Inflammatory macrophage treated with lipopolysaccharide for 1 hour (primary cell): Measurements from ENCODE around the gene FAM83D.

ENCODE experiments used
- DNase-seq, 2 donors: peaks; one replicate each; pipeline ENCODE4 v3.0.0-alpha.2; 2020 to 2022

Gene FAM83D

GRCh38 chr20:38895098-38895949, 30.9 kb upstream of the FAM83D start:
- DNase-seq = no peak

- DNase-seq = no peak
Observed at GRCh38 chr20:38896009-38896594, 30.1 kb upstream of the FAM83D start.

DNA sequence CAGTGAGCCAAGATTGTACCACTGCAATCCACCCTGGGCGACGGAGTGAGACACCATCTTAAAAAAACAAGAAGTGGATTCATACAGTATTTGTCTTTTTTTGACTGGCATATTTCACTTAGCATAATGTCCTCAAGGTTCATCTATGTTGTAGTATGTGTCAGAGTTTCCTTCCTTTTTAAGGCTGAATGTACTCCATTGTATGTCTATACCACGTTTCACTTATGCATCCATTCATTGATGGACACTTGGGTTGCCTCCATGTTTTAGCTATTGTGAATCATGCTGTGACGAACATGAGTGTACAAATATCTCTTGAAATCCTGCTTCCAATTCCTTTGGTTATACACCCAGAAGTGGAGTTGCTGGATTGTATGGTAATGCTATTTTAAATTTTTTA, 28.9 kb upstream of the FAM83D start:
- no peak for DNase-seq

GRCh38 chr20:38900606-38901005, 25.6 kb upstream of the FAM83D start:
- no peak for DNase-seq

DNA sequence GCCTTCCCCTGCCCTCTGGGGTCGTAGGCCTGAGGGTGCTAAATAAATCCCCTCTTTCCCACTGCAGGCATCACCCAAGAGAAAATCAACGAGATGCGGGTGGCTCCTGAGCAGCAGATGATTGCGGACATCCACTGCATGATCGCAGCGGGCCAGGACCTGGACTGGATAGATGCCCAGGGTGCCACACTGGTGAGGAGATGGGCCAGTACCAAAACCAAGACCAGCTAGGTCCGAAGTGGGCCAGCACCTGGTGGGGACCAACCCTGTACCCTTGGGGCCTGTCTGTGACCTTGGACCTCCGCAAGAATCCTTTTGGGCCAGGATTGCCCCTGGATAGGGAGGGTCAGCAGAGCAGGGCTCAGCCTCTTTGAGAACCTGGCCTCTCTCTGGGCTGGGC, 23.6 kb upstream of the FAM83D start:
- no peak for DNase-seq

DNA sequence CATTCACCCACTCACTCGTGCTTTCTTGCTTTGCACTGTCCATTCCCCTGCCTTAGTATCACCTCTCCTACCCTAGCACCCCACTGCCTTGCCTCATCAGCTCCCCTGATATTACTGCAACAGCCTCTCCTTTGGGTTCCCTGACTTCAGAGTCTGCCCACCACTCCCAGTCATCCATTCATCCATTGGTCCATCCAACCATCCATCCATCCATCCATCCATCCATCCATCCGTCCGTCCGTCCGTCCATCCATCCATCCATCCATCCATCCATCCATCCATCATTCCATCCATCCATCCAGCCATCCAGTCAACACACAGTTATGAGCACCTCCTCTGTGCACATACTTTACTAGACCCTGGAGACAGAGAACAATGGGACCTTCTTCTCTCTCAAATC, 22.9 kb upstream of the FAM83D start:
- no peak for DNase-seq

DNA sequence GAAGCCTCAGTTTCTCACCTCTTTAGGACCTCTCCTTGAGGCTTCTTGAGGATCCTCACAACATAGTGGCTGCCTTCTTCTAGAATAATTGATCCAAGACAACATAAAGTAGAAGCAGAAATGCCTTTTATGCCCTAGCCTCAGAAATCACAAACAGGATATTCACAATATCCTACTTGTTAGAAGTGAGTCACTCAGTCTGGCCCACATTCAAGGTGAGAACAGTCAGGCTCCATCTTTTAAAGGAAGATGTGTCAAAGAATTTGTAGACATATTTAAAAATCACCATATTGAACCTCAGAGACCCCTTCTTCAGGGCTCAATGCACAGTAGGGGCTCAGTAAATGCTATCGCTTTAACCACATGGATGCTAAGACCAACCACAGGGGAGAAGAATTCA, 20.8 kb upstream of the FAM83D start:
- no peak for DNase-seq

DNA sequence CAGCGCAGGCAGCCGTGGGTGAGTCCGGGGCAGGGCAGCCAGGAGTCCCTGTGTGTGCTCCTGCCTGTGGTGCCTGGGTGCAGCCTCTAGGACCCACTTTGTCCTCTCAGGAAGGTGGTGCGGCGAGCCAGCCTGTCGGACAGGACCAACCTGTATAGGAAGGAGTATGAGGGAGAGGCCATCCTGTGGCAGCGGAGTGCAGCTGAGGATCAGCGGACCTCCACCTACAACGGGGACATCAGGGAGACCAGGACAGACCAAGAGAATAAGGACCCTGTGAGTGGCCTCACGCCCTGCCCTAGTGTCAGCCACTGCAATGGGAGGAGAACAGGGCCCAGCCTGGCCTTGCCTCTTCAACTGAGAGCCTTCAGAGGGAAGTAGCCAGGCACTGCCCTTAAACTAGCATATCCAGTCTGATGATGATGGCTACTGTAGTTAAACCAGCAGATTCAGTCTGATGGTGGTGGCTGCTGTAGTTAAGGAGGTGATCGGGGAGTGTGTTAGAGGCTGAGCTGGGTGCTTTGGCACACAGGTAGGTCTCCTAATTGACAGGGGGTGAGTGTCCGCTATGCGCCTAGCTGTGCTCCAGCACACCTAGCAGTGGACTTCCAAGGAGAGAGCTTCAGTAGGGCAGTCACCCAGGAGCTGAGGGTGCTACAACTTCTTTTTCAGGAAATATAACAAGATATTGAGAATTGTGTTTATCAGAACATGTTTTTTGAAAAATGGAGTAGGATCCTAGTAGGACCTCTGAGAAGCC, 18.1 kb upstream of the FAM83D start:
- no peak for DNase-seq

GRCh38 chr20:38915355-38915754, 10.9 kb upstream of the FAM83D start:
- no peak for DNase-seq

DNA sequence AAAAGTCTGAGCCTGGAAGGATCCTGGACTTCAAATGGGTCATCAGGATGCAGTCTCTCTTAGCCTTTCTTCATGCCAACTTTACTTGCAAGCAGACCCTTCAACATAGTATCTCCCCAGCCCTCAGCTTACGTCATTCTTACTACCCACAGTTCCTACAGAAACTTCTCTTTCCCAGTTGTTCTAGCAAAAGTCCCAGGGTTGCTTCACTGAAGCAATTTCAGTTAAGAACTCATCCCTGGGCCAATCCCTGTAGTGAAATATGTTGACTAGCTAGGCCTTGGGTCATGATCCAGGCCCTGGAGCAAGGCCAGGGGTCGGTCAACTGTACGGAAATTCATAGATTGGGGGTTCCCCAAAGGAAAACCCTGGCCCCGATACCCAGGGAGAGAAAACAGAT, 8.6 kb upstream of the FAM83D start:
- peak; percentile 65 to 89 for DNase-seq

- no peak for DNase-seq
Observed at GRCh38 chr20:38918172-38918571, 8.0 kb upstream of the FAM83D start.

- no peak for DNase-seq
Observed at GRCh38 chr20:38919683-38920082, 6.5 kb upstream of the FAM83D start.

GRCh38 chr20:38920411-38920810, 5.8 kb upstream of the FAM83D start:
- DNase-seq = no peak

DNA sequence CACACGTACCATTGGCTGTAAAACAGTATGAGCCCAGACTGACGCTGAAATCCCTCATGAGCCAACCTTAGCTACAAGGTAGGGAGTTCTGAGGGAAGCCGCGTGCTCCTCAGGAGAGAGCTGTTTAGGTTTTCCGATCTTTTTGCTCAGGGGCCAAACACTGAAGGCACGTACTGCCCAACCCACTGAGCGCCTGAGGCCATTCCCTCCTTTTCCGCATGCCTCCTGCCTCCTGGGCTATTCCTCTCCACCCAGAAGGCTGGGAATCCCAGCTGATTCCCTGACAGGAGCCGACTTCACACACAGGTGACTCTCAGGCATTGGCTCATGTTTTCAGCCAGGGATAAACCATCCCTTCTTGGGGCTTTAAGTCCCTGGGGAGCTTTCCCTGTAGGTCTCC, 5.4 kb upstream of the FAM83D start:
- no peak for DNase-seq

GRCh38 chr20:38924718-38925117, 1.5 kb upstream of the FAM83D start:
- DNase-seq = no peak

- DNase-seq = no peak
Observed at GRCh38 chr20:38926934-38927616, 858 bp downstream of the FAM83D start.

- DNase-seq = no peak
Observed at GRCh38 chr20:38927902-38928578, 1.8 kb downstream of the FAM83D start.

- no peak for DNase-seq
Observed at GRCh38 chr20:38930242-38930569, 4.0 kb downstream of the FAM83D start.

DNA sequence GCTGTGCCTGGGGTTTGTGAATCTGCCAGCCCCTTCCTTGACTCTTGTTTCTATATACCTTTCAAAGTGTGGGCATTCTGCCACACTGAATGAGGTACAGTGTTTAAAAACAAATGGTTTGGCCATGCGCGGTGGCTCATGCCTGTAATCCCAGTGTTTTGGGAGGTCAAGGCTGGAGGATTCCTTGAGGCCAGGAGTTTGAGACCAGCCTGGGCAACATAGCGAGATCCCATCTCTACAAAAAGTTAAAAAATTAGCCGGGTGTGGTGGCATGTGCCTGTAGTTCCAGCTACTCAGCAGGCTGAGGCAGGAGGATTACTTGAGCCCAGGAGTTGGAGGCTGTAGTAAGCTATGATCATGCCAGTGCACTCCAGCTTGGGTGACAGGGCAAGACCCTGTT, 5.8 kb downstream of the FAM83D start:
- DNase-seq = no peak

DNA sequence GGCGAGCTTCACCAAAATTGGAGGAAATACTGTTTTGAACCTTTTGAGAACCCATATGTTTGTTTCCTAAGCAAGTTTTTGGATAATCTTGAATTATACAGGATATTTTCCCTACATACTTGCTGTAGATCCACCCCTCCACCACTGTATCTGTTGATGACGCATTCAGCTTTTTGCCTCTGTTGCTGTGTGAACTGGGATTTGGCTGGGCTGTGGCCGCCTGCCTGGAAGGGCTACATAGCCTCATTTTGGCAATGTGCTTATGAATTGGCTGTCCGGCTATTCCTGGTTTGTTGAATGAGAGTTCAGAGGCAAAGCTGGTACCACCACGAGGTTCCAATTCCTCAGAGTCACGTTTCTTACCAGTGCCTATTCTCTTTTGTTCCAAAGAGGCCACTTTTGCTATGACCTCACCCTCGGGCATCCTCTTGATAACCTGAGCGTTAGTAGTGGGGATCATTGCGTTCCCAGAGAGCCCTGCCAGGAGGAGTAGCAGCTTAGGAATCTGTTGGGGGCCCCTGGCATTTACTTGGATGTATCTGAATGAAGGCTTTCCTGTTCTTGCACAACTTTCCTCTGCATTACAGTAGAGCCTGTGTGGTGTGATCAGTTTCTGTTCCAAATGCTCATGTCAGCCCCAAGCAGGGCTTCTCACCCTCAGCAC, 6.4 kb downstream of the FAM83D start:
- no peak for DNase-seq

- DNase-seq = no peak
Observed at GRCh38 chr20:38934530-38934929, 8.3 kb downstream of the FAM83D start.

DNA sequence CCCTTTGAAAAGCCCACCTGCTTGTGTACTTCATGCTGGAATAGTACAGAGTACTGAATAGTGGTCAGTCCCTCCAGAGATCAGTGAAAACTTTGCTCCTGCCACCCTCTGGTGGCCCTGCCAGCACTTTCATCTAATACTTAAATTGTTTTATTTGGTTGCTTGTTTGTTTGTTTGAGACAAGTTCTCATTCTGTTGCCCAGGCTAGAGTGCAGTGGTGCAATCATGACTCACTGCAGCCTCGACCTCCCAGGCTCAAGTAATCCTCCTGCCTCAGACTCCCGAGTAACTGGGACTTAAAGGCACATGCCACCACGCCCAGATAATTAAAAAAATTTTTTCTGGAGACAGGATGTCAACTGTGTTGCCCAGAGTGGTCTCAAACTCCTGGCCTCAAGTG, 9.1 kb downstream of the FAM83D start:
- DNase-seq = peak in 1 of 2 donors; percentile 8
